SKM-1 treated with dmso at 0.1 percent for 144 hours (cell line): ENCODE measurements around the gene B3GNT3.
"Not testable (repeated sequence)": the region's sequence is repeated elsewhere in the genome, so short reads cannot be mapped to it uniquely, and the experiment has no call there.

ENCODE experiments used
- DNase-seq: peaks from one replicate; lab custom pipeline; 2025; ENCODE audit not compliant: unreplicated experiment; lab: John Stamatoyannopoulos, UW

Gene B3GNT3

GRCh38 chr19:17796838-17797423 lies 2.0 kb downstream of the B3GNT3 start:
- no peak for DNase-seq

- DNase-seq: no peak
These were observed 2.7 kb downstream of the B3GNT3 start for GRCh38 chr19:17797424-17798201.

GRCh38 chr19:17798599-17798998 lies 3.7 kb downstream of the B3GNT3 start:
- DNase-seq: not testable (repeated sequence)

GRCh38 chr19:17802137-17802858 lies 7.4 kb downstream of the B3GNT3 start:
- no peak for DNase-seq

- peak; percentile 54 for DNase-seq
These were observed 8.4 kb downstream of the B3GNT3 start for GRCh38 chr19:17803264-17803896.

- DNase-seq: no peak
These were observed 10.5 kb downstream of the B3GNT3 start for GRCh38 chr19:17805427-17805826.

- DNase-seq: no peak
These were observed 12.0 kb downstream of the B3GNT3 start for GRCh38 chr19:17806945-17807344.

- no peak for DNase-seq
These were observed 12.9 kb downstream of the B3GNT3 start for GRCh38 chr19:17807731-17808316.

GRCh38 chr19:17811103-17811502 lies 16.2 kb downstream of the B3GNT3 start:
- no peak for DNase-seq

- no peak for DNase-seq
These were observed 16.7 kb downstream of the B3GNT3 start for GRCh38 chr19:17811681-17812080.

GRCh38 chr19:17812099-17812498 lies 17.2 kb downstream of the B3GNT3 start:
- DNase-seq: no peak

GRCh38 chr19:17817668-17818363 lies 22.9 kb downstream of the B3GNT3 start:
- no peak for DNase-seq

- DNase-seq: no peak
These were observed 26.3 kb downstream of the B3GNT3 start, which contains the start of gene INSL3 for GRCh38 chr19:17821190-17821589. Gene INSL3 (minus strand): TSS chr19:17821519. CDS start chr19:17821506, 13 bp downstream.

GRCh38 chr19:17824339-17824738 lies 29.4 kb downstream of the B3GNT3 start:
- DNase-seq: no peak

GRCh38 chr19:17826508-17827056 lies 31.6 kb downstream of the B3GNT3 start:
- DNase-seq: no peak

GRCh38 chr19:17829855-17830566 lies 35.1 kb downstream of the B3GNT3 start:
- no peak for DNase-seq

GRCh38 chr19:17830567-17831418 lies 35.9 kb downstream of the B3GNT3 start:
- no peak for DNase-seq

GRCh38 chr19:17831419-17831888 lies 36.5 kb downstream of the B3GNT3 start:
- DNase-seq: no peak
